Posterior cingulate gyrus (tissue), 11 donors: ENCODE results near the gene MBNL1.
"Not testable (repeated sequence)": the region's sequence is repeated elsewhere in the genome, so short reads cannot be mapped to it uniquely, and the experiment has no call there.

Experiments used
- DNase-seq, 10 donors: peaks; one replicate each; pipeline versions ENCODE4 v3.0.0 to v3.0.0-alpha.2; 2020 to 2021; ENCODE audit warnings: mixed read lengths in 3 of 10
- intact Hi-C: fragments of 100-400 bp; cut with DNase I; formaldehyde crosslinking; loops from one replicate; pipeline ENCODE4 v1.15.1; 2023

MBNL1 gene

GRCh38 chr3:152315623-152316022, 46.9 kb downstream of the MBNL1 start:
- intact Hi-C loops, result loop anchor here (10.0 kb wide), 1 partner anchor 69 kb away; no protein-coding TSS in a partner anchor
- DNase-seq, result no peak

DNA sequence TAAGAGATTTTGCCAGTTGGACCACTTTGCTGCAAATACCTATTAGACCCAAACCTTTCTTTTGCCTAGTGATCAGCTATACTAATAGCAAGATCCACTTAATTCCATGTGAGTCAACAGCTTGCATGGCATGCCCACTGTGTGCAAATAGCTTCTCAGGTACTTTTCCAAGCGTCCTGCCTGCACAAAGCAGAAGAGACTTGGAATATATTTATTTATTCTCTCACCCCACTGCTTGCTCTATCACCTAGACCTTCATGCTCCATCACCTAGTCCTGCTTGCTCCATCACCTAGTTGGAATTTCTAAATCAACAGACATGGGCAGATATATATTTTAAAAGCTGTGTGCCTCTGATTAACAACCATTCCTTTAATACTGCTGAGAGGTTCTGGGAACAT, 47.6 kb downstream of the MBNL1 start:
- DNase-seq, result no peak
- intact Hi-C loops, result loop anchor here (10.0 kb wide), 1 partner anchor 68 kb away; no protein-coding TSS in a partner anchor

- intact Hi-C loops, result loop anchor here (10.0 kb wide), 1 partner anchor 68 kb away; no protein-coding TSS in a partner anchor
- DNase-seq, result no peak
These were observed 48.5 kb downstream of the MBNL1 start for GRCh38 chr3:152317184-152317583.

GRCh38 chr3:152317956-152318355, 49.2 kb downstream of the MBNL1 start:
- no peak for DNase-seq
- intact Hi-C loops, result loop anchor here (10.0 kb wide), 1 partner anchor 67 kb away; no protein-coding TSS in a partner anchor

DNA sequence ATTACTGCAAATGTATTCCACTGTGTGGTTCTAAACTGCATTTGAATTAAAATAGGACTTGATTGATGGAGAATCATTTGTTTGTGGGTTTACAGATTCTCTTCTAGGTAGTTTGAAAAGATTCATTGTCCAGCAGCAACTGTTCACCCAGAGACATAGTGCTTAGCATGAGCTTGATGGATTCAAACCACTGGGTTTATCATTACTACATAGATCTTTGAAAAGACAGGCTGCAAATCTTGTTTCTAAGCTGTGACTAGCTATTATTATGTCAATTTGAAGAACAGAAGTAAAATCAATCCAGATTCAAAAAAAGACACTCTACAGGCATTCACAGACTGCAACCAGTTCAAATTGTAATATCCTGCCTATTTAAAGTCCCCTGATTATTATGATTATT, 49.8 kb downstream of the MBNL1 start:
- DNase-seq, result no peak
- intact Hi-C loops, result loop anchor here (10.0 kb wide), 1 partner anchor 66 kb away; no protein-coding TSS in a partner anchor

DNA sequence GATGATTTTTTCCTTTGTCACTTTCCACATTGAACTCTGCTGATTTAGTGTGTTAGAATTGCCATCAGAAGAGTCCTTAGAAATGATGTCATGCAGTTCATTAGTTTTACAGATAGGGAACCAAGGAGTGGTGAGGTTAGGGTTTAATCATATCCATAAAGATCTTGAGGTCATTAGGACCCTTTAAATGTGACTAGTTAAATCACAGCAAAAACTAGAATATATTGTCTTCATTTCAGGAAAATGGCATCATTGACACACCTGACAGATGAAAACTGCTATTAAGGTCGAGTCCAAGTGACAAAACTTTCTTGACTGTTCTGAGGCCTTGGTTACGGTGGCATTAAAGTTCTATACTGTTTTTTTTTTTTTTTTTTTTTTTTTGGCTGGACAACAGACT, 50.5 kb downstream of the MBNL1 start:
- intact Hi-C loops, result loop anchor here (10.0 kb wide), 1 partner anchor 66 kb away; no protein-coding TSS in a partner anchor
- DNase-seq, result no peak

DNA sequence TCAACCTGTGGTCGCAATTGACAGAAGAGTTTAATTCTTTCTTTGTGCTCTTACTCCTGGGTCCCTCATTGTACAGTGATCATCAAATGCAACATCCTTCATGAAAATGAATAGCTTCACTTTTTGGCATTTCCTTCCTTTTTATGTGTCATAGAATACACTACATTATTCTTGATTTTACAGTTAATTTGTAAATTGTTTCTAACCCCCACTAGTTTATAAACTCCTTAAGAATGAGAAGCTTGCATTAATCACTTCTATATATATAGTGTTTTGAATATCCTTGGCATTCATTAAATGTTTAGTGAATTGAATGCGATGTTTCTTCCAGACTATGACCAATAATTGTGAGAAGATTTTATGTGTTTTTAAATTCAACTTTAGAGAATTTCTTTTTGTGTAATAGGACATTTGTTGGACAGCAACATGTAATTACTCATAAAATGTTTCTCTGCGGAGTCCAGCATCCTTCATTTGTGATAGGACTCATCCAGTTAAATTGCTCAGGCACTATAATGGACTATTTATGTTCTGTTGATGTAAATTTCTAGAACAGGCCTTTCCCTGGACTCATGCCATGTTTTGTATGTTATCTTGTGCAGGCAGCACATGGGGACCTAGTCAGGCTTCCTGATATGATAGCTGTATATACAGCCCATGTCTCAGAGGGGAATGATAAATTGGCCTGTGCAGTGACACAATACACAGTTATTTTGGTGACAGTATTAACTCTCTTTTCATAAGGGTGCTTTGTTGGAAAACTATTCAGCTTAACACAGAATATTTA, 51.3 kb downstream of the MBNL1 start:
- no peak for DNase-seq
- intact Hi-C loops, result loop anchor here (10.0 kb wide), 1 partner anchor 65 kb away; no protein-coding TSS in a partner anchor

DNA sequence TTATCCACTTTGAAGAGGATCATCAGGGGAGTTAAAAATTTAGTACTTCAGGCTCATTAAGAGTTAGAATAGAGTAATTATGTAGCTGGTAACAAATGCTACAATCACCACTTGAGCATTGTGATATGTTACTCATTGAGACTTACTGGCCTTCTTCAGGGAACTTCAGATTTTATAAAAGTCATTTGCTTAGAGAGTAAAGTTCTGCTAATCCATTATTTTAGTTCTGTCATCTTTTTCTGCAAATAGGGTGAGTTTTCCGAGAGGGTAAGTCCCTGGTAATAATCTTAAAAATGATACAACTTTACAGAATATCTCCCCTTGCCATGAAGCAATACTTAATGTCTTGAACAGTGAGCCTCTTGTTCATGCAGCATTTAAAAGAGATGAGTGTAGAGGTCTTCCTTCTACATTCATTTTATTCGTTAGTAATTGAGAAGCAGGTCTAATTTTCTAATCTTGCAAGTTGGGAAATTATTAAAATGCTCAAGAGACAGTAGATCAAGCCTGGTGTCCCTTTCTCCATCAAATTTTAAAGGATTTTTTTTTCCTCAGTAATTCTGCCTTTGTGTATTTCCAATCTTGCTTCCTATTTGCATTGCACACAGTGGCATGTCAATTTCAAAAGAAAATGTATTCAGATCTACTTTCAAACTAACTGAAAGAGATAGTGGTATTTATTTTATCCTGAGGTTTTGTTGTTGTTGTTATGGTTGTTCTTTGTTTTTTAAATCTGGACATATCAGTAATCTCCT, 52.6 kb downstream of the MBNL1 start:
- intact Hi-C loops, result no loop called here
- no peak for DNase-seq

- intact Hi-C loops, result no loop called here
These were observed 53.2 kb downstream of the MBNL1 start for GRCh38 chr3:152321955-152322377.

GRCh38 chr3:152322756-152323155, 54.0 kb downstream of the MBNL1 start:
- DNase-seq, result no peak
- intact Hi-C loops, result no loop called here

More at GRCh38 chr3:152321955-152322377, 53.2 kb downstream of the MBNL1 start:
- DNase-seq, result no peak

DNA sequence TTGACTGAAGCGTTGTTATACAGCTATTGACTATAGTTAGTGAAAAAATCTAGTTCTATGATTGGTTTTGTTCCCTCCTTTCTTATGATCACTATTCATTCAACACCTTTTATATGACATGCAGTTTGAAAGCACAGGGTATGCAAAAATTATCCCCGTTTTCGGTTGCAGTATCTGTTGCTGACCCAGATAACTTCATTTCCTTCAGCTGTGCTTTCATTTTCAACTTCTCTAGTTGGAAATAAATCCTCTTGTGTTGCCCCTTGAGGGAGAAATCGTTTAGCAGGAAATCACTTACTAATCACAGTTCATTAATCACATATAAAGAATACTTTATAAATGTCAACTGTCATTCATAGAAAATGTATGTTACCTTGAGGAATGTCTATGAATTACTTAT, 55.1 kb downstream of the MBNL1 start:
- intact Hi-C loops, result no loop called here
- DNase-seq, result no peak

GRCh38 chr3:152325136-152325535, 56.4 kb downstream of the MBNL1 start:
- DNase-seq, result no peak
- intact Hi-C loops, result no loop called here

DNA sequence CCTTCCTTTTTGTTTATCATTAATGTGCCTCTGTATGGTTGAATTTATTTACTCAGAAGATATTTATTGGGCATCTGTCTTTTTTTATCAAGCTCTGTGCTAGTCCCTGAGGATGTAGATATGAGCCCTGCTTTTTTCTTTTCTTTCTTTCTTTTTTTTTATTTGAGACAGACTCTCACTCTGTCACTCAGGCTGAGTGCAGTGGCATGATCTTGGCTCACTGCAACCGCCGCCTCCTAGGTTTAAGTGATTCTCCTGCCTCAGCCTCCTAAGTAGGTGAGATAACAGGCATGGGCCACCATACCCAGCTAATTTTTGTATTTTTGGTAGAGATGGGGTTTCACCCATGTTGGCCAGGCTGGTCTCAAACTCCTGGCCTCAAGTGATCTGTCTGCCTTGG, 58.5 kb downstream of the MBNL1 start:
- intact Hi-C loops, result no loop called here
- DNase-seq, result no peak

DNA sequence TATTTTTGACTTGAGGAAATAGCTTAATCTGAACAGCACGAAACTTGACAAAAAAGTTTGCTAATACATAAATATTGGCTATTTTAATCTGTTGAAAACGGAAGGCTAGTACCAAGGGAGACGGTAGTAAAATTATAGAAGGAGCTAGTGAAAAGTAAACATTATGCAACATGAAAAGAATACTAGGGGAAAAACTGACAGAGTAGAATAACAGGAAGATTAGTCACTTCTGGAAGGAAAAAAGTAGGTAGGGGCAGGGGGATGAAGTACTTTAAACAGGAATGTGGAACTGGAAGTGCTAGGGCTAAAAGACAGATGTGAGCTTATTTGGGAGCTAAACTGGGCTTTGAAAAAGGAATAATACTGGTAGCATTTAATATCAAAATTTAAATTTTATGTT, 60.1 kb downstream of the MBNL1 start:
- intact Hi-C loops, result no loop called here
- DNase-seq, result no peak

DNA sequence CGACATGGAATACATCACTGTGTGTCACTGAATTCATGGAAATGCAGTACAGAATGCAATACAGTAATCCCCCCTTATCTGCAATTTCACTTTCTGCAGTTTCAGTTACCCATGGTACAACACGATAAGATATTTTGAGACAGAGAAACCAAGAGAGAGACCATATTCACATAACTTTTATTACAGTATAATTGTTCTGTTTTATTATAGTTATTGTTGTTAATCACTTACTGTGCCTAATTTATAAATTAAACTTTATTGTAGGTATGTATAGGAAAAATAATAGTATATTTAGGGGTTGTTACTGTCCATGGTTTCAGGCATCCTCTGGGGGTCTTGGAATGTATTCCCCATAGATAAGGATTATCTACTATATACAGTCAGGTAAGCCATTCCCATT, 61.8 kb downstream of the MBNL1 start:
- no peak for DNase-seq
- intact Hi-C loops, result no loop called here

GRCh38 chr3:152331018-152331541, 62.4 kb downstream of the MBNL1 start:
- intact Hi-C loops, result no loop called here
- no peak for DNase-seq

- intact Hi-C loops, result no loop called here
- no peak for DNase-seq
These were observed 63.3 kb downstream of the MBNL1 start for GRCh38 chr3:152331998-152332397.

GRCh38 chr3:152333928-152334327, 65.2 kb downstream of the MBNL1 start:
- no peak for DNase-seq
- intact Hi-C loops, result no loop called here

DNA sequence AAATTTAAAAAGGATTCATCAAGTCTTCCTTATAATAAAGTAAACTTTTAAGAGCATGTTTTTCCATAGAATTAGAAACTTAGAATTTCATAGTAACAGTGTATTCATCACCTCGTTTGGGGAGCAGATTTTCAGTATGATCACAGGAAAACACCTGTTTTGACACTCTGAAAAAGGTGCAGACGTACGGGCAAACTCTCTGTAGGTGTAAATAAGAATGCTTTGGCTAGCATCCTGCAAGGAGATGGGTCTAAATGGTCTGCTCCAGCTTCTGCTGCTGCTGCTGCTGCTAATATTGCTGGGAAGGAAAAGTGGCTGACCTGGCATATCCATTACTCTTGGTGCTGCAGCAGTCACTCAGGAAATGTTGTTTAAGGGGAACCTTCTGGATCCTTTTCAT, 66.0 kb downstream of the MBNL1 start:
- intact Hi-C loops, result no loop called here
- no peak for DNase-seq

GRCh38 chr3:152335273-152335672, 66.5 kb downstream of the MBNL1 start:
- DNase-seq, result no peak
- intact Hi-C loops, result no loop called here

GRCh38 chr3:152337337-152337736, 68.6 kb downstream of the MBNL1 start:
- intact Hi-C loops, DNase-seq: not testable (repeated sequence)
